K562 (cell line): ENCODE measurements around the gene CHRM1. TPM values are rescaled to one million over a fixed set of nuclear protein-coding genes. Genes with fewer than 3 reads are reported as not detected.

Experiments
- ATAC-seq: fragments of 200-7000 bp; cut with Tn5 transposase; 3 replicates; pipeline ENCODE4 v1.9.1; 2020; ENCODE audit warnings: moderate library complexity
- BruUV-seq: library from RNA; stranded (reverse); fragments of 400-500 nt; replicated peaks from 2 replicates; lab custom pipeline; 2021; lab: Mats Ljungman, UMichigan
- CTCF ChIA-PET: fragments of 300-600 bp; formaldehyde crosslinking; extraction: SDS; loops from one replicate; lab custom pipeline; 2021; ENCODE audit warnings: low intra/inter-chr PET ratio; lab: Yijun Ruan, JAX
- POLR2A ChIA-PET: fragments of 300-600, 350-650 bp; sonication (Branson Sonifier 250); formaldehyde crosslinking; extraction: SDS; loops from one replicate; lab custom pipeline; 2021; ENCODE audit warnings: antibody characterized with exemption, inconsistent platforms; lab: Yijun Ruan, JAX
- DNase-seq, 4 experiments: peaks; one replicate each; pipeline versions ENCODE4 v3.0.0 to v3.0.0-alpha.2; 2011 to 2018; ENCODE audit warnings: low spot score in 3 of 4, mixed read lengths in 3 of 4; ENCODE audit errors: extremely low read depth in 1 of 4
- FAIRE-seq: peaks from 2 replicates; lab custom pipeline; 2011; peaks lifted over from hg19 to GRCh38; lab: Jason Lieb, UNC
- H2AFZ ChIP-seq: 2 replicates; pipeline ENCODE4 v1.6.0; 2011; ENCODE audit warnings: low read depth, low read length, control low read depth, inconsistent platforms
- H3K27ac ChIP-seq: fragments of 200-600 bp; 3 replicates; pipeline ENCODE4 v1.8.0; 2011; ENCODE audit warnings: low read depth, mild to moderate bottlenecking, control low read depth, inconsistent platforms, low read length, moderate library complexity, mixed read lengths; ENCODE audit errors: extremely low read depth
- H3K27me3 ChIP-seq, 2 experiments: fragments of 300-600 bp in 1 of 2; 2 replicates in 1 of 2; 3 replicates in 1 of 2; pipeline versions ENCODE4 v1.6.0 to v1.8.0; 2011; ENCODE audit warnings: inconsistent platforms in 2 of 2, low read length in 2 of 2, mild to moderate bottlenecking in 1 of 2, mixed read lengths in 1 of 2, moderate library complexity in 1 of 2; ENCODE audit not compliant: control insufficient read depth in 2 of 2, insufficient read depth in 2 of 2
- H3K36me3 ChIP-seq: fragments of 300-600 bp; 3 replicates; pipeline ENCODE4 v1.8.0; 2011; ENCODE audit warnings: mild to moderate bottlenecking, low read length, inconsistent platforms; ENCODE audit not compliant: control insufficient read depth, insufficient read depth
- H3K4me1 ChIP-seq, 2 experiments: fragments of 200-600 bp in 1 of 2; replicated peaks in 1 of 2; 2 replicates in 1 of 2; 3 replicates in 1 of 2; pipeline versions ENCODE4 v1.5.1 to v1.8.0; 2011; ENCODE audit warnings: inconsistent platforms in 2 of 2, low read length in 2 of 2, mild to moderate bottlenecking in 1 of 2, mixed read lengths in 1 of 2, moderate library complexity in 1 of 2; ENCODE audit not compliant: control insufficient read depth in 2 of 2, insufficient read depth in 2 of 2
- H3K4me2 ChIP-seq: 2 replicates; pipeline ENCODE4 v1.6.1; 2011; ENCODE audit warnings: low read length, control low read depth, inconsistent platforms, mixed read lengths; ENCODE audit not compliant: insufficient read depth
- H3K4me3 ChIP-seq: fragments of 200-600 bp; sonication (generic), shearing (Covaris generic); 2 replicates; pipeline ENCODE4 v1.5.1; 2016; ENCODE audit warnings: control low read depth, inconsistent platforms
- H3K79me2 ChIP-seq: fragments of 200-600 bp; 3 replicates; pipeline ENCODE4 v1.8.0; 2011; ENCODE audit warnings: low read length, inconsistent platforms; ENCODE audit not compliant: control insufficient read depth, insufficient read depth
- H3K9ac ChIP-seq, 2 experiments: 2 replicates each; pipeline versions ENCODE4 v1.6.0 to v1.6.1; 2011; ENCODE audit warnings: low read depth in 2 of 2, low read length in 2 of 2, control low read depth in 1 of 2, inconsistent platforms in 1 of 2, mild to moderate bottlenecking in 1 of 2, mixed read lengths in 1 of 2; ENCODE audit not compliant: insufficient read depth in 1 of 2
- H3K9me1 ChIP-seq: one replicate; pipeline ENCODE4 v1.6.0; 2011; ENCODE audit warnings: inconsistent platforms, mild to moderate bottlenecking, low read length, moderate library complexity; ENCODE audit not compliant: control insufficient read depth, insufficient read depth
- H3K9me3 ChIP-seq: replicated peaks from 2 replicates; pipeline ENCODE4 v1.5.1; 2011; ENCODE audit warnings: low read depth, low read length, inconsistent platforms; ENCODE audit not compliant: control insufficient read depth, insufficient read depth
- H4K20me1 ChIP-seq: replicated peaks from 2 replicates; pipeline ENCODE4 v1.6.1; 2011; ENCODE audit warnings: low read length, inconsistent platforms, mixed read lengths; ENCODE audit not compliant: control insufficient read depth, insufficient read depth
- ARID3A ChIP-seq: IDR thresholded peaks from 2 replicates; pipeline ENCODE4 v1.6.1; 2012; ENCODE audit warnings: low read depth, low read length, improper control_type of control experiment, borderline replicate concordance
- ELK1 ChIP-seq: sonication (generic); formaldehyde crosslinking; IDR thresholded peaks from 2 replicates; pipeline ENCODE4 v1.8.1; 2022; ENCODE audit warnings: missing genetic modification reagents
- FOXJ3 ChIP-seq: sonication (generic); formaldehyde crosslinking; IDR thresholded peaks from 2 replicates; pipeline ENCODE4 v1.4.0; 2020; ENCODE audit warnings: mild to moderate bottlenecking, missing genetic modification reagents
- GTF2E2 ChIP-seq: fragments of 200-800 bp; sonication (Bioruptor generic); IDR thresholded peaks from 2 replicates; pipeline ENCODE4 v1.6.1; 2016; ENCODE audit warnings: missing genetic modification characterization, missing compliant biosample characterization
- WGBS: fragments of 100-300 bp; shearing (Covaris generic); methylation state at CpG from one replicate; pipeline ENCODE4 v1.1.6; 2016; ENCODE audit warnings: low coverage, mixed read lengths; ENCODE audit not compliant: insufficient coverage; ENCODE audit errors: missing lambda C conversion rate; 5-methylcytosine and 5-hydroxymethylcytosine counted together
- in situ Hi-C: fragments of 300-500 bp; cut with MboI; formaldehyde crosslinking; loops from 4 replicates; pipeline ENCODE4 v1.15.0; 2018; ENCODE audit warnings: inconsistent platforms, mixed read lengths
- intact Hi-C: fragments of 100-400 bp; cut with micrococcal nuclease; formaldehyde crosslinking; loops from 2 replicates; pipeline ENCODE4 v1.14.2; 2022
- polyA plus RNA-seq, 8 experiments: library from polyadenylated mRNA; depleted of rRNA in 4 of 8; stranded (reverse) in 5 of 8; unstranded in 3 of 8; fragments of >200 nt; fragmentation: Nextera tagmentation in 2 of 8; fragmentation: Illumina TruSeq in 1 of 8; extraction: Ambion mirVana in 2 of 8; extraction: Trizol in 1 of 8; gene quantifications; 2 replicates each; pipeline versions ENCODE4 v1.2.1 to v1.2.3, GENCODE V29; 2011 to 2014; ENCODE audit warnings: inconsistent platforms in 1 of 8, missing spikeins in 1 of 8
- total RNA-seq, 7 experiments: library from RNA; depleted of rRNA in 6 of 7; stranded (reverse); fragments of >200 nt in 6 of 7; fragmentation: Illumina TruSeq in 2 of 7; extraction: Trizol in 2 of 7; gene quantifications; 2 replicates each; pipeline versions ENCODE4 v1.2.1 to v1.2.3, GENCODE V29; 2011 to 2021; ENCODE audit warnings: low replicate concordance in 1 of 7

CHRM1 gene
- total and polyA plus RNA-seq, 9 of the 15 experiments (the other 6 are each of a cell fraction or from before 2014, with no cell fraction given) = not detected

- ATAC-seq (no peak; the same call in 2 of the 3 replicates), FAIRE-seq (no peak), DNase-seq (no peak)
- H3K4me3 ChIP-seq = no peak overlapping the region
- CTCF ChIA-PET = no interaction called here
- POLR2A ChIA-PET = interaction anchor here (0.6 kb wide), 1 partner anchor 61 kb away, joined by 3 read pairs; no protein-coding TSS in a partner anchor
- no peaks in the 10 kb centered on the region for H4K20me1 ChIP-seq
- H3K4me1 ChIP-seq = no peaks in the 10 kb centered on the region
- no peak overlapping the region for H3K27ac ChIP-seq
- no peaks in the 10 kb centered on the region for H3K9me3 ChIP-seq
- peaks cover 12 to 13% of the 10 kb centered on the region in 2 experiments; a peak in 4 of 5 replicates for H3K27me3 ChIP-seq
- no peak overlapping the region for H2AFZ ChIP-seq
- H3K4me2 ChIP-seq = no peak overlapping the region
- no peaks in the 10 kb centered on the region for H3K79me2 ChIP-seq
- 9% methylated on average over 6 of the region's 7 CpGs for WGBS
- no peaks in the 10 kb centered on the region for H3K9me1 ChIP-seq
- no peak for TF ChIP-seq ELK1 (CRISPR knock-in tag)
- no peak for TF ChIP-seq ARID3A
- no peak for TF ChIP-seq GTF2E2 (tag)
- TF ChIP-seq FOXJ3 (CRISPR knock-in tag) = no peak
- H3K9ac ChIP-seq = peak overlapping the region in 1 of 2 experiments; percentile 33; a peak in 1 of 4 replicates
- intact Hi-C loops (no loop called here), in situ Hi-C loops (no loop called here)
- BruUV-seq = no TSS peak
- H3K36me3 ChIP-seq = no peaks in the 10 kb centered on the region
Observed at GRCh38 chr11:62948765-62949320, 27.7 kb upstream of the CHRM1 start.
